ENCODE results near the gene OPN1SW. TPM values are rescaled to one million over a fixed set of nuclear protein-coding genes. Genes with fewer than 3 reads are reported as not detected.
A peak's percentile ranks its signal among the peaks of the same experiment; 100 is the strongest.

Gene OPN1SW
- total and polyA plus RNA-seq, 9 of the 15 experiments (the other 6 are each of a cell fraction or from before 2014, with no cell fraction given), result 0.84 to 1.0 TPM; not detected in 7

GRCh38 chr7:128738570-128739047, 37.0 kb downstream of the OPN1SW start:
- DNase-seq (ENCODE audit: extremely low read depth in 1 of 4, low spot score in 3 of 4), result peak in 1 of 4 experiments; percentile 70
- in situ Hi-C loops (cut with MboI), result no loop called here
- CTCF ChIA-PET (ENCODE audit: low intra/inter-chr PET ratio), result interaction anchor here (0.6 kb wide), 1 partner anchor 143 kb away, joined by 3 read pairs; no protein-coding TSS in a partner anchor
- TF ChIP-seq CBX8 (IDR thresholded peaks at IDR 0.05; ENCODE audit: borderline replicate concordance, extremely low read depth, low read depth, low read length, poor library complexity, severe bottlenecking) (no peak), SFPQ (IDR thresholded peaks at IDR 0.05; ENCODE audit: low read depth, low read length) (no peak), ZFP36 (IDR thresholded peaks at IDR 0.05; ENCODE audit: low read depth, low read length, partially characterized antibody) (no peak), ZZZ3 (IDR thresholded peaks at IDR 0.05) (peak; percentile 69; the same call in 1 of the 2 replicates), KLF16 (IDR thresholded peaks at IDR 0.05) (0 out of 2 replicates have a peak, but pooled peaks have one; percentile 37), LARP7 (IDR thresholded peaks at IDR 0.05) (peak; percentile 83; the same call in 1 of the 2 replicates), NR0B1 (IDR thresholded peaks at IDR 0.05; ENCODE audit: partially characterized antibody) (no peak), MTA2 (IDR thresholded peaks at IDR 0.05; ENCODE audit: low read depth) (peak; percentile 57; the same call in 1 of the 2 replicates), CREBBP (IDR thresholded peaks at IDR 0.05; ENCODE audit: low read depth, low read length) (no peak), CREM (IDR thresholded peaks at IDR 0.05; ENCODE audit: low read depth) (no peak), MITF (IDR thresholded peaks at IDR 0.05) (no peak), KLF1 (tag; IDR thresholded peaks at IDR 0.05) (no peak)
- TF ChIP-seq, protein P1, sequence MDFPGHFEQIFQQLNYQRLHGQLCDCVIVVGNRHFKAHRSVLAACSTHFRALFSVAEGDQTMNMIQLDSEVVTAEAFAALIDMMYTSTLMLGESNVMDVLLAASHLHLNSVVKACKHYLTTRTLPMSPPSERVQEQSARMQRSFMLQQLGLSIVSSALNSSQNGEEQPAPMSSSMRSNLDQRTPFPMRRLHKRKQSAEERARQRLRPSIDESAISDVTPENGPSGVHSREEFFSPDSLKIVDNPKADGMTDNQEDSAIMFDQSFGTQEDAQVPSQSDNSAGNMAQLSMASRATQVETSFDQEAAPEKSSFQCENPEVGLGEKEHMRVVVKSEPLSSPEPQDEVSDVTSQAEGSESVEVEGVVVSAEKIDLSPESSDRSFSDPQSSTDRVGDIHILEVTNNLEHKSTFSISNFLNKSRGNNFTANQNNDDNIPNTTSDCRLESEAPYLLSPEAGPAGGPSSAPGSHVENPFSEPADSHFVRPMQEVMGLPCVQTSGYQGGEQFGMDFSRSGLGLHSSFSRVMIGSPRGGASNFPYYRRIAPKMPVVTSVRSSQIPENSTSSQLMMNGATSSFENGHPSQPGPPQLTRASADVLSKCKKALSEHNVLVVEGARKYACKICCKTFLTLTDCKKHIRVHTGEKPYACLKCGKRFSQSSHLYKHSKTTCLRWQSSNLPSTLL (IDR thresholded peaks at IDR 0.05), result no peak; the same call in 1 of the 2 replicates
- TF ChIP-seq, protein P2, sequence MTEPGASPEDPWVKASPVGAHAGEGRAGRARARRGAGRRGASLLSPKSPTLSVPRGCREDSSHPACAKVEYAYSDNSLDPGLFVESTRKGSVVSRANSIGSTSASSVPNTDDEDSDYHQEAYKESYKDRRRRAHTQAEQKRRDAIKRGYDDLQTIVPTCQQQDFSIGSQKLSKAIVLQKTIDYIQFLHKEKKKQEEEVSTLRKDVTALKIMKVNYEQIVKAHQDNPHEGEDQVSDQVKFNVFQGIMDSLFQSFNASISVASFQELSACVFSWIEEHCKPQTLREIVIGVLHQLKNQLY (CRISPR knock-in tag; conservative IDR thresholded peaks at IDR 0.05), result no peak

More at GRCh38 chr7:128738570-128739047, 37.0 kb downstream of the OPN1SW start:
- 0% methylated on average over 8 of the region's 8 CpGs for WGBS (ENCODE audit: insufficient coverage, low coverage, missing lambda C conversion rate)
- Histone ChIP-seq H3K4me2 (ENCODE audit: insufficient read depth, low read length) (peak overlapping the region; percentile 98), H3K36me3 (ENCODE audit: control insufficient read depth, insufficient read depth, low read length) (peaks cover 33% of the 10 kb centered on the region), H3K27me3 (ENCODE audit: control insufficient read depth in 2 of 2, insufficient read depth in 2 of 2, low read length in 2 of 2) (no peaks in the 10 kb centered on the region), H3K9me3 (replicated peaks; ENCODE audit: control insufficient read depth, insufficient read depth, low read depth, low read length) (no peaks in the 10 kb centered on the region), H3K4me3 (peak overlapping the region; percentile 86), H3K9me1 (ENCODE audit: control insufficient read depth, insufficient read depth, low read length) (peaks cover 5% of the 10 kb centered on the region), H4K20me1 (replicated peaks; ENCODE audit: control insufficient read depth, insufficient read depth, low read length) (peaks cover 41% of the 10 kb centered on the region), H3K79me2 (ENCODE audit: control insufficient read depth, insufficient read depth, low read length) (peaks cover 52% of the 10 kb centered on the region), H3K9ac (ENCODE audit: insufficient read depth in 1 of 2, low read depth in 2 of 2, low read length in 2 of 2) (peak overlapping the region; percentile 97 to 98), H3K27ac (ENCODE audit: extremely low read depth, low read depth, low read length) (peak overlapping the region; percentile 90), H2AFZ (ENCODE audit: low read depth, low read length) (peak overlapping the region; percentile 95), H3K4me1 (replicated peaks in 1 of 2; ENCODE audit: control insufficient read depth in 2 of 2, insufficient read depth in 2 of 2, low read length in 2 of 2) (peaks cover 14 to 54% of the 10 kb centered on the region in 2 experiments)
- intact Hi-C loops (cut with micrococcal nuclease), result loop anchor here (1.0 to 5.0 kb wide), 4 partner anchors 44 to 1289 kb away; partner anchors contain the start of gene ATP6V1F
- ATAC-seq (peak; percentile 29), FAIRE-seq (no peak)
- TSS peak; percentile 98 for BruUV-seq (replicated peaks)
- POLR2A ChIA-PET, result interaction anchor here (0.6 to 10.5 kb wide), 31 partner anchors 9 to 1210 kb away, joined by 3 to 242 read pairs (median 7); partner anchors contain the start of genes ATP6V1F and HILPDA

All from K562 (cell line).